ENCODE results near the gene TBC1D1. TPM values are rescaled to one million over a fixed set of nuclear protein-coding genes. Genes with fewer than 3 reads are reported as not detected.

Gene TBC1D1
- polyA plus RNA-seq, 3 donors = 23.3 to 70.0 (median 31.5) TPM

- Histone ChIP-seq H3K9me3 (replicated peaks in 1 of 2; ENCODE audit: control insufficient read depth in 1 of 2, insufficient read depth in 1 of 2, low read length in 2 of 2) (no peaks in the 10 kb centered on the region), H3K4me2 (replicated peaks; ENCODE audit: extremely low read depth, low read length, poor library complexity, severe bottlenecking) (peak overlapping the region; percentile 49), H3K4me1 (ENCODE audit: control insufficient read depth in 1 of 2, insufficient read depth in 2 of 2, low read length in 2 of 2) (peaks cover 45 to 46% of the 10 kb centered on the region in 2 donors), H3K27me3 (ENCODE audit: control insufficient read depth in 2 of 2, insufficient read depth in 2 of 2, low read length in 2 of 2) (no peaks in the 10 kb centered on the region), H3K27ac (ENCODE audit: low read depth in 1 of 2, low read length in 2 of 2) (peak overlapping the region in 1 of 2 donors; percentile 80), H4K20me1 (ENCODE audit: insufficient read depth, low read length) (no peaks in the 10 kb centered on the region), H3K9ac (ENCODE audit: insufficient read depth, low read length, poor library complexity, severe bottlenecking) (no peak overlapping the region), H2AFZ (ENCODE audit: insufficient read depth, low read depth, low read length, poor library complexity, severe bottlenecking) (no peak overlapping the region), H3K36me3 (replicated peaks in 1 of 2; ENCODE audit: control insufficient read depth in 1 of 2, insufficient read depth in 2 of 2, low read length in 2 of 2) (no peaks in the 10 kb centered on the region), H3K4me3 (replicated peaks in 1 of 3; ENCODE audit: low read depth in 2 of 3, low read length in 3 of 3) (peak overlapping the region in 1 of 3 experiments; percentile 41), H3K79me2 (ENCODE audit: insufficient read depth, low read length) (no peaks in the 10 kb centered on the region)
- H3K4me1 Mint-ChIP-seq = peaks cover 50% of the 10 kb centered on the region
- intact Hi-C loops (cut with micrococcal nuclease) = no loop called here
- no peak overlapping the region for H3K4me3 Mint-ChIP-seq
- no CpG with 5 or more reads among the region's 4 CpGs for WGBS (ENCODE audit: insufficient coverage)
- DNase-seq = no peak
- H3K27me3 Mint-ChIP-seq (ENCODE audit: low read depth in 3 of 3) = peaks cover 0 to 2% (median 1%) of the 10 kb centered on the region in 3 donors
- H3K27ac Mint-ChIP-seq = peak overlapping the region in 5 of 7 donors; percentile 55 to 98 (median 91)
- TF ChIP-seq CTCF (IDR thresholded peaks at IDR 0.05) = no peak
- H3K36me3 Mint-ChIP-seq = peaks cover 0 to 6% of the 10 kb centered on the region in 2 donors
- H3K9me3 Mint-ChIP-seq = peaks cover 0 to 5% (median 2%) of the 10 kb centered on the region in 7 donors
Observed at GRCh38 chr4:38173935-38174518, 283.1 kb downstream of the TBC1D1 start.

GRCh38 chr4:38174801-38175200 lies 283.9 kb downstream of the TBC1D1 start:
- DNase-seq = peak; percentile 72 to 81 (median 76)
- peaks cover 50% of the 10 kb centered on the region for H3K4me1 Mint-ChIP-seq
- peaks cover 0 to 6% of the 10 kb centered on the region in 2 donors for H3K36me3 Mint-ChIP-seq
- no peak for TF ChIP-seq CTCF (IDR thresholded peaks at IDR 0.05)
- Histone ChIP-seq H3K4me3 (replicated peaks in 1 of 3; ENCODE audit: low read depth in 2 of 3, low read length in 3 of 3) (peak overlapping the region in 1 of 3 experiments; percentile 41), H4K20me1 (ENCODE audit: insufficient read depth, low read length) (no peaks in the 10 kb centered on the region), H3K9ac (ENCODE audit: insufficient read depth, low read length, poor library complexity, severe bottlenecking) (no peak overlapping the region), H3K9me3 (replicated peaks in 1 of 2; ENCODE audit: control insufficient read depth in 1 of 2, insufficient read depth in 1 of 2, low read length in 2 of 2) (no peaks in the 10 kb centered on the region), H3K27me3 (ENCODE audit: control insufficient read depth in 2 of 2, insufficient read depth in 2 of 2, low read length in 2 of 2) (no peaks in the 10 kb centered on the region), H3K36me3 (replicated peaks in 1 of 2; ENCODE audit: control insufficient read depth in 1 of 2, insufficient read depth in 2 of 2, low read length in 2 of 2) (no peaks in the 10 kb centered on the region), H3K27ac (ENCODE audit: low read depth in 1 of 2, low read length in 2 of 2) (peak overlapping the region; percentile 2 to 80), H3K4me2 (replicated peaks; ENCODE audit: extremely low read depth, low read length, poor library complexity, severe bottlenecking) (peak overlapping the region; percentile 49), H3K4me1 (ENCODE audit: control insufficient read depth in 1 of 2, insufficient read depth in 2 of 2, low read length in 2 of 2) (peaks cover 45 to 46% of the 10 kb centered on the region in 2 donors), H2AFZ (ENCODE audit: insufficient read depth, low read depth, low read length, poor library complexity, severe bottlenecking) (peak overlapping the region; percentile 17), H3K79me2 (ENCODE audit: insufficient read depth, low read length) (no peaks in the 10 kb centered on the region)
- intact Hi-C loops (cut with micrococcal nuclease) = loop anchor here in 1 of 2 donors (5.0 kb wide), 3 partner anchors 112 to 688 kb away; no protein-coding TSS in a partner anchor
- H3K27me3 Mint-ChIP-seq (ENCODE audit: low read depth in 3 of 3) = peaks cover 0 to 2% (median 1%) of the 10 kb centered on the region in 3 donors
- H3K9me3 Mint-ChIP-seq = peaks cover 0 to 5% (median 2%) of the 10 kb centered on the region in 7 donors
- peak overlapping the region in 1 of 2 donors; percentile 64 for H3K4me3 Mint-ChIP-seq
- H3K27ac Mint-ChIP-seq = peak overlapping the region; percentile 87 to 98 (median 93)
- 0% methylated on average over 1 of the region's 2 CpGs for WGBS (ENCODE audit: insufficient coverage)

Measured in CD14-positive monocyte (primary cell).